T-helper 22 cell (primary cell): ENCODE results near the gene KCNJ4.
"Not testable (repeated sequence)": the region's sequence is repeated elsewhere in the genome, so short reads cannot be mapped to it uniquely, and the experiment has no call there.

Experiments
- DNase-seq: peaks from one replicate; pipeline ENCODE4 v3.0.0-alpha.2; 2020; ENCODE audit warnings: low read depth

KCNJ4 gene

DNA sequence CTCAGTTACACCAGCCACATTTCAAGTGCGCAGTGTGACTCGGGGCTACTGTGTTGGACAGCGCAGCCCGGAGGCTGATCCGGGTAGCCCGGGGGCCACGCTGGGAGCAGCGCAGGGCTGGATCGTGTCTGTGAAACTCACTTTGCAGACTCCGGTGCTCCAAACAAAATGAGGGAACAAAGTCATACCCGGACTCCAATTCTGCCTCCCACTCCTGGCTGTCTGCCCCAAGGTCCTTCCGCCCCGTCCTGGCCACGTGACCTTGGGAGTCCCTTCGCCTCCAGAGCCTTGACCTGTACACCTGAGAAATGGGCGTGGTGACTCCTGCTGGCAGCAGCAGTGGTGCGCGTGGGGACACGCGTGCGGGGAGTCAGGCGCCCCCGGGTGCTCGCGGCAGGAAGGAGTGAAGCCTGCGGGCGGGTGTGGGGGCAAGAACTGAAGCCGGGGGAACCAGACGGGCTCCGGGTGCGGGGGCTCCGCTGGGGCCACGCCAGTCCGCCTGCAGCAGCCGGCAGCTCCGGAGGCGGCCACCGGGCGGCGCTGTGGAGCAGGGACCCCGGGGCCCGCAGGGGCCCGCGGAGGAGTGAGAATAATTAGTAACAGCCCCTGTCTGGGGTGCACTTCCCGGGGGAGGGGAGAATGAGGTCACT, 42.4 kb downstream of the KCNJ4 start:
- DNase-seq, result no peak

DNA sequence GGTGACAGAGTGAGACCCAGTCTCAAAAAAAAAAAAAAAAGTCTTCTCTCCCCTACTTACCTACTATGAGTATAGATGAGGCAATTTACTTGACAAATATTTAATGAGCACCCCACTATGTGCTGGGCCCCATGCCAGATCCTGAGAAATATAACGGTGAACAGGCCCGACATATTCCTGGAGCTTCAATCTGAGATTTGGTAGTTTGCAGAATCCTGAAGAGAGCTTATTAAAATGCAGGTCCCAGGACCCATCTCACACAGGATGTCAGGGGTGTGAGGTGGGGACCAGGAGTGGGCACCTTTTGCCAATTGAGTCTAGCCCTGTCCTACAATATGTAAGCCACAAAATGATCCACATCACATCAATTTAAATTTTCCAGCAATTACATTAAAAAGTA, 44.0 kb downstream of the KCNJ4 start:
- DNase-seq, result no peak

GRCh38 chr22:38409916-38410315, 45.1 kb downstream of the KCNJ4 start:
- DNase-seq, result not testable (repeated sequence)

- no peak for DNase-seq
Measured at GRCh38 chr22:38406617-38407016, 48.4 kb downstream of the KCNJ4 start.

GRCh38 chr22:38404419-38404818, 50.6 kb downstream of the KCNJ4 start:
- no peak for DNase-seq

GRCh38 chr22:38403812-38404211, 51.2 kb downstream of the KCNJ4 start:
- no peak for DNase-seq

GRCh38 chr22:38402204-38402603, 52.8 kb downstream of the KCNJ4 start:
- no peak for DNase-seq

GRCh38 chr22:38401336-38402084, 53.5 kb downstream of the KCNJ4 start:
- no peak for DNase-seq

GRCh38 chr22:38400256-38400655, 54.7 kb downstream of the KCNJ4 start:
- not testable (repeated sequence) for DNase-seq

- peak; percentile 69 for DNase-seq
Measured at GRCh38 chr22:38398609-38399461, 56.2 kb downstream of the KCNJ4 start.

- not testable (repeated sequence) for DNase-seq
Measured at GRCh38 chr22:38398181-38398608, 56.8 kb downstream of the KCNJ4 start.

- no peak for DNase-seq
Measured at GRCh38 chr22:38397189-38398085, 57.6 kb downstream of the KCNJ4 start.

DNA sequence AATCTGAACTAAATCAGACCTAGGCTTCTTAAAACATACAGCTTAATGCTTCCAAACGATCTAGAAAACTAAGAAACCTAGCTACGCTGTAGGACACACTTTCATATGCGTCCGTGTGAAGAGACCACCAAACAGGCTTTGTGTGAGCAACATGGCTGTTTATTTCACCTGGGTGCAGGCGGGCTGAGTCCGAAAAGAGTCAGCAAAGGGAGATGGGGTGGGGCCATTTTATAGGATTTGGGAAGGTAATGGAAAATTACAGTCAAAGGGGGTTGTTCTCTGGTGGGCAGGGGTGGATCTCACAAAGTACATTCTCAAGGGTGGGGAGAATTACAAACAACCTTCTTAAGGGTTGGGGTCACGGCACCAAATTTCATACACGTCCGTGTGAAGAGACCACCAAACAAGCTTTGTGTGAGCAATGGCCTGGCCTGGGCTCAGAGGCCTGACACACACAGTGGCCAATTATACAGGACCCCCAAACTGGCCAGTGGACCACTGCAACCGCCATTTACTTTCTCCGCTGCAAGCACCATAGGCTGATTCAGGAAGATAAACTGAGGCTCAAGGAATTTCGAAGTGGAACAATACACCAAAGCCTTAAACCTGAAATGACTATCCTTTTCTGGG, 58.4 kb downstream of the KCNJ4 start:
- DNase-seq, result not testable (repeated sequence)

DNA sequence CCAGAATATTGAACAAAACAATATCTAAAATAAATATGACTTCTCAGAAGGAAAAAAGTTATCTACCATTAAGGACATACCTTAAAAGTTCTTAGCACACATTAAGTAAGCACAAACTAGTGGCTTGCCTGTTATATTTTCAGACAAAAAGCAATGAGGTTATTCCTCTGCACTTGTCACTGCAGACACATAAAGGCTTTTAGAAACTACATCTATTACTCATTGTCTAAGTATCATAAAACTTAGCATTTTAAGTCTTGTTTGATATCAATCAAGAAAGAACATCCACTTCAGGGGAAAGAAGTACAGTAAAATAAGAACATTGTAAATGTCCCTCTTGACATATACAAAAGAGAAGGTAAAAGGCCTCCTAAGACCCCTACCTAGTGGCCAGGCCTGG, 59.1 kb downstream of the KCNJ4 start:
- DNase-seq, result not testable (repeated sequence)

DNA sequence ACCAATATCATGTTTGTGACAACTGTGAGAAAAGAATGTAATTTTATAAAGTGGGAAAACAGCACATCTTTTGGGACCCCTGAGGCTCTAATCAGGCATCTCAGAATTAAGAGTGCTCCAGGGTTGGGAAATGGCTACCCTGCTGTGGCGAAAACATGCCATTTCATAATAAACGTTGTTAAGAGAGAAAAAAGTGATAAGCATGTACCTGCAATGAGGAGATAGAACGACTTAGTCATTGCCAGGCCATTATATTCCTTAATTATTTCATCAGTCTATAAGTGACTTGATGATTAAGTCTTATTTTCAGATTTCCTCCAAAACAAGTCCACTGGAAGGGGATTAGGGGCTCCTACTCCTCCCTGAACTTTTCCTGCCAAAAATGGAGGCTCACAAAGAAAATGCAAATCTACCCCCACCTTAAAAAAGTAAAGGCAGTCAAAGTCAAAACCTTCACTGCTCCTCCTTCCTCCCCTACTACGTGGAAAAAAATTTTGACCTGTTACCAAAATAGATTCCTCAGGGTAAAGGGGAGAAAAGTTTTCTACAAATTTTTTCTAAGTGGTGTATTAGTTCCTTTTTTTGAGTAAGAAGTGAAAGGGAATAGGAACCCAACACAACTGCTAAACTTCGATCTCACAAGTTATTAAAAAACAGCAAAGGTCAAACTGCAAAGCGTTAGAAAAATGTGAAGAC, 59.9 kb downstream of the KCNJ4 start:
- DNase-seq, result not testable (repeated sequence)

DNA sequence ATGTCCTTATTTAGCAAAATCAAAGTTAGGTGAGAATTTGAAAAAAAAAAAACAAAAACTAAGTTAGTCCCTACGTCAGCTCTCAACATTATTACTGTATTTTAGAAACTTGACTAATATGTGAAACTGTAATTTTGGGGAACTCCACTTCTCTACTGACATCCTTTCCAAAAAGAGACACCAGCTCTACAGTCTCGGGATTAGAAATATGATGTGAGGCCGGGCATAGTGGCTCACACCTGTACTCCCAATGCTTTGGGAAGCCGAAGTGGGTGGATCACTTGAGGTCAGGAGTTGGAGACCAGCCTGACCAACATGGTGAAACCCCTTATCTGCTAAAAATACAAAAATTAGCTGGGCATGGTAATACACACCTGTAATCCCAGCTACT, 65.6 kb downstream of the KCNJ4 start:
- not testable (repeated sequence) for DNase-seq

DNA sequence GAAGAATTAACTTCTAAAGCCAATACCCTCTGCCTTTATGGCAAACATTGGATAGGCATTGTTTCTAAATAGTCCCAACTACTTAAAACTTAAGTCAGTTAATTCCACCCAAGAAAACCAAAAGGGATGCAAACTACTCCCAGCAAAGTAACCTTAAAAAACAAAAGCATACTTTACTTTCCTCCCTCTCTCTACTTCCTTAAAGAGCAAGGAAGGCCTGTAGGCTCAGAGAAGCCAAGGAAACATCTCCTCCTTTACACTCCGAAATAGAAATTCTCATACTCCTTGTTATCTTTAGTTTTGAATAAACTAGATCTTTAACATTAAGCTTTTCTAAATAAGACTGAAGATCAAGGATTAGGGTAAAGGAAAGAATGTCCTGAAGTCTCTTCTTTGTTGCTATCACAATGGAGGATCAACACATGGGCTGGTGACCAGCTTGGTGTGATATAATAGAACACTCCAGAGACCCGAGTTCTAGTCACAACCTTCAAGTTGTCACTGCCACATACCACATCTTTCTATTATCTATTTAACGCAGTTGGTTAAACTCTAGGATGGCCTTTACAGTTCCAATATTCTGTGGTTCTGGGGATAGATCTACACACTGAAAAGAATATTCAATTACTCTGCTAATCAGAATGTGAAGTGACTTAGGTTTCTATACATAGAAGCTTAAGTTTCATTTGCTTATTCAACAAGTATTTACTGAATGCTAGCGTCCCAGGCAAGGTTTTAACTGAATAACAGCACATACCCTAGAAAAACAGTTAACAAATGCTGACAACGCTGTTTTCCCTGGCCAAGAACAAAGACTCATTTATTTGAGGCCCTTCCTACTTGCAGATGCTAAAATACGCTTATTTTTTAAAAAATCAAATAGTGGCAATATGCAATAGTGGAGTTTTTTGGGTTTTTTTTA, 66.2 kb downstream of the KCNJ4 start:
- not testable (repeated sequence) for DNase-seq

GRCh38 chr22:38386918-38387317, 68.1 kb downstream of the KCNJ4 start:
- not testable (repeated sequence) for DNase-seq

- no peak for DNase-seq
Measured at GRCh38 chr22:38383417-38383816, 71.6 kb downstream of the KCNJ4 start.
